HG03108 (cell line): ENCODE measurements around the gene NFYC.

Source experiments
- ATAC-seq: cut with Tn5 transposase; IDR thresholded peaks from one replicate; pipeline ENCODE4 v1.9.1; 2021; ENCODE audit warnings: moderate library complexity; ENCODE audit not compliant: unreplicated experiment

NFYC gene

DNA sequence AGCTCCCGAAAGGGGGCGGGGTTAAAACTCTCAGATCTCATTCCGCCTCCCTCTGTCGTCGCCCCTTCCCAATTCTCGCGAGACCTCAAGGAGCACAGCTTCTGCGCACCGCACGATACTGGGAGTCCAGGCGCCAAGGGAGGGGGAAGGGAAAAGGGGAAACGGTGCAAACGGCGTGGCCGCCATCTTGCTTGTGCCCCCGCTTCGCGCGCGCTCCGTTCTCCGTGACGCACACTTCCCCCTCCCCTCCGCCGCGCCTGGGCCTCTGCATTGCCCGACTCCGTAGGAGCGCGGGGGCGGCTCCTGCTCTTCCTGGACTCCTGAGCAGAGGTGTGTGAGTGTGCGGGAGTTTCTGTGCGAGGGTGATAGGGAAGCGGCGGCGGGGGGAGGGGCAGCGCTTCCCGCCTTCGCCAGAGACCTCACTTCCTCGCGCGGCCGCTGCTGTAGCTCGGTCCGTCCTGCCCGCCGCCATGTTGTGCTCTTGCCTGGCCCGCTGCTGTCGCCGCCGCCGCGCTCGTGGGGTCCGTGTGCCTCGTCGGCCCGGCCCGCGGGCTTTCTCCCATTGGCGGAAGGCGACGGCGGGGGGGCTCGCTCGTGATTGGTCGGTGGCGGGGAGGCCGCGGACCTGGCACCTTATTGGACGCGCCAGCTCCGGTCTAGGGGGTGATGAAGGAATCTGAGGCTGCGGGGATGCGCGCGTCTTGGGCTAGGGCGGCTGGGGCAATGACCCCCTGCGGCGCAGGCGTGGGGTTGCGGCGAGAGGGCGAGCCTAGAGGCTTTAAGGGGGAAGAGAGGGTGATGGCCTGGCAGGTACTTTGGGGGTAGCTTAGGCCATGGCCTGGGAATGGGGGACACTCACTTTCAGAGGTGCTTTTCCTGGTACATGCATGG, at the start of gene NFYC:
Gene NFYC, plus strand, starts transcription at position 167 of the 891 bp plus-strand sequence. CDS start 47,140 bp downstream, outside the sequence.
- peak; percentile 72 for ATAC-seq

DNA sequence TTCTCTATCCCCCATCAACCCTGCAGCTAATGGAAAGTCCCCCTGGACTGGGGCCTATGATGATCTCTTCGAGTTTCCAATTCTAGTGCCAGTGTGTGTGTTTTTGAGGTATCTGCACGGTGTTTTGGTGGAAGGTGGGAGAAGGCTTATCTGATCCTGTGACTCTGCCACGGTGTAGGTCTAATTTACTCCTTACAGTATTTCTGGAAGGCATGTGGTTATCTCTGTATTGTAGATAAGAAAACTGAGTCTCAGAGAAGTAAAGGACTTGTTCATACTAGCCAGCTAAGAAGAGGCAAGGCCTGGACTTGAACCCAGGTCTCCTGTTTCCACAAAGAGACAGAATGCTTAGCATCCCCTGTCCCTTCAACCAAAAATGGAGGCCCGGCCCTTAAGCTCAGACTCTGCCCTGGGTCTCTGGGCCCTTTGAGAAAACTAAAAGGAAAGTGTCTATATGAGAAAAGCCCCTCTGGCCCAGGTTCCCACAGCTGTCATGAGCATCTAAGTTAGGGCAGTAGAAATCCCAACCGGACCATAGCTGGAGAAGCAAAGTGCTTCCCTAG, 46.3 kb upstream of the NFYC start:
- ATAC-seq, result no peak

DNA sequence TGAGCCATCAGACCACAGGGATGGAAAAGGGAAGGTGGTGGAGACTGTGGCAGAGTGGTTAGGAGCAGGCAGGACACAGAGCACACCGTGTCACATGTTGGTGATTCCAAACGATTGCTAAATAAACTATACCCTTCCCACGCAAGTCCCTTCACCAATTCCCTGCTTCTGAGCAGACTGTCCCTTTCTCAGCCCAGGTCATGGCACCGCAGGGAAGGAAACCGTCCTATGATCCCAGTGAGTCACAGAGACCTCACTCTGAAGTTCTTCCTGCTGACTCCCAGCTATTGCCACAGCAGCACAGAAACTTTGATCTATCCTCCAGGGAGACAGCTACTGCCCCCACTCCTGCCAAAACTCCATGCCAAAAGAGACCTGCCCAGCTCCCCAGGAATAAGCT, 45.2 kb upstream of the NFYC start:
- no peak for ATAC-seq

GRCh38 chr1:40648200-40648599, 43.3 kb upstream of the NFYC start:
- no peak for ATAC-seq

- ATAC-seq, result no peak
Measured at GRCh38 chr1:40648928-40649591, 42.4 kb upstream of the NFYC start.

- ATAC-seq, result no peak
Measured at GRCh38 chr1:40649592-40649930, 41.9 kb upstream of the NFYC start.

GRCh38 chr1:40650075-40650474, 41.4 kb upstream of the NFYC start:
- no peak for ATAC-seq

- ATAC-seq, result no peak
Measured at GRCh38 chr1:40651138-40651857, 40.2 kb upstream of the NFYC start.

DNA sequence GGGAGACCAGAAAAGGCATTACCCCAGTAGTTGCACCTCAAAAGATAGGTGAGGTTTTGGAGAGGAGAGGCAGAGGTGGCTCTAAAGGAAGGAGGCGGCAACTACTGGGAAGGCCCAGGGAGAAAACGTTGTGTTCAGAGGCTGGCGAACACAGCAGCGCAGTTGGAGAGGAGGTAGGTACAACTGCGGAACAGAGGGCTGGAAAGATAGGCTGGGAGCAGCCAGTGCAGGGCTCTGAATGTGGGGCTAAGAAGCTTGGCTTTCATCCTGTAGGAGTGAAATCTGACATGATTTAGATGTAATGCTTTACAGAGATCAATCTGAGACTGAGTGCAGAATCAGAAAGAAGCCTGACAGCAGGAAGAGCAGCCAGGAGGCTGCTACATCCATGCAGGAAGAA, 39.0 kb upstream of the NFYC start:
- no peak for ATAC-seq

GRCh38 chr1:40652979-40653378, 38.5 kb upstream of the NFYC start:
- no peak for ATAC-seq

- no peak for ATAC-seq
Measured at GRCh38 chr1:40653851-40654537, 37.5 kb upstream of the NFYC start.

DNA sequence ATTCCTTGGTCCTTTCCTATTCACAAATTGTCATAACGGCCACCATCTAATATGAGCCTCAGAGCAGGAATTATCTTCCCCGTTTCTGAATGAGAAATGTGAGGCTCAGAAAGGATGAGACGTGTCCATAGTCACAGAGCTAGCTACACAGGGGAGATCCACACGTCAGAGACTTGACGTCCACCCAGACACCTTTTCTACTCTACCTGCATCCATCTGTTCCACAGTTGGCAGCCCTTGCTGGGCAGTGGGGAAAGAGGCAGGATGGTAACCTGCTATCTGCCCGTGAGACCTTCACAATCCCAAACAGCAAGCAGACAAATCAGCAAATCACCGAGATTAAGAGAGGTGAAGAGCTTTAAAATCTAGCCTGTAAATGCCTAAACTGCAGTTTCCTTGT, 34.5 kb upstream of the NFYC start:
- no peak for ATAC-seq

- no peak for ATAC-seq
Measured at GRCh38 chr1:40658751-40659648, 32.5 kb upstream of the NFYC start.

DNA sequence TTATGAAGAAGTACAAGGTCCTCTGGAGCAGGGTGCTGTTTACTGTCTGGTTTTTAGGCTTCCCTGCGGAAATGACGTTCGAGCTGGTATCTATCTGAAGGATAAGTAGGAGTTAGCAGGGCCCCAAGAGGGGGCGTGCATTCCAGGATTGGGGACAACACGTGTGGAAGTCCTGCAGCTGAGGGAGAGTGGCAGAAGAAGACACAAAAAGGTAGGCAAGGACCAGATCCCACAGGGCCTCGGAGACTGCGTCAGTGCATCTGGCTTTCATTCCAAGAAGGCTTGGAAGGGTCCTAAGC, 31.9 kb upstream of the NFYC start:
- no peak for ATAC-seq

GRCh38 chr1:40661678-40662077, 29.8 kb upstream of the NFYC start:
- ATAC-seq, result no peak

DNA sequence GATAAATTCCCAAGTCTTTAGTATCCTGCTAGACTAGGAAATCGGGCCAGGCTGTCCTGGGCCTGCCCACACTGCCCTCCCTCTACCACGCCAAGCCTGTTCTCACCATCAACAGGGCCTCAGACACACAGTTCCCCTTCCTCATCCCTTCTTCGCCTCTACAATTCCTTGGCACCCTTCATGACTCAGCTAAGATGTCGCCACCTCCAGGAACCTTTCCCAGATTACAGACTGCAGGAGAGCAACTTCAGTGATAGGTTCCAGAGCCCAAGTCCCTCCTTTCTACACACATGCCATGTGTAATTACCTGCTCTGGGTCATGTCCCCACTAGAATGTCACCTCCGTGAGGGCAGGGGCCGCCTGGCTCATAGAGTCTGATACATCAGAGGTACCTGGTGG, 29.4 kb upstream of the NFYC start:
- no peak for ATAC-seq

- no peak for ATAC-seq
Measured at GRCh38 chr1:40662864-40663263, 28.6 kb upstream of the NFYC start.

DNA sequence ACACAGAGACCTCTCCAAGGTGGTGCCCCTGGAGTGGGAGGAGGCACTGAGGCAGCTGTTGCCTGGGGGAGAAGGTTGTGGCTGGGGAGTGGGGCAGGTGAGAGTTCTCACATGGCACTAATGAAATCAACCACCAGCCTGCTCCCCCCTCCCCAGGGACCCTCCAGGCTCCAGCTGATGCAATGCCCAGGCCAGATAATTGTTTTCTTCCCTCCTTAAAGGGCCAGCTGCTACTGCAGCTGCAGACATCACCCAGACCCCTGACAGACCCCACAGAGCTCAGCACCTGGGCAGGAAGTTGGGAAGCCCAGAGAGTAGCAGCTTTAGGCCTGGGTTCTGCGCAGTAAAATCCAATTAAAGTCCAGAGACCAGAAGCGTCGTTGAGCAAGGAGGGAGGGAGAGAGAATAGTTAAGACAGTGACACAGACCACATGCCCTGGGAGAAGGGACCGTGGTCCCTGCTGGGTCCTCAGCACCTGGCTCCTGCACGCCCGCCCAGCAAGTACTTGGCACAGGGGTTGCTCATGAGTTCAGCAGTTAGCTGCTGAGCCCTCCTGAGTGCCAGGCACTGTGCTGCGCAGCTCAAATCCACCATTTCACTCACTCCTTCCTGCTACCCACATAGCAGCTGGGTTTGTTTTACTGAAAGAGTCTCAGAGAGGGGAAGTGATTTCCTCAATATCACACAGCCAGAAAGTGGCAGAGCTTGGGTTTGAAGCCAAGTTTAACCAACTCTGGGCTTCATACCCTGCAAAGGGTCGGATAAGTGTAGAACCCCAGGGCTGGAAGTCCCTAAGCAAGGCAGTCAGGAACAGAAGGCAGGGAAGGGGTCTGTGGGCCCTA, 28.0 kb upstream of the NFYC start:
- ATAC-seq, result no peak

- no peak for ATAC-seq
Measured at GRCh38 chr1:40664167-40664537, 27.4 kb upstream of the NFYC start.
